ENCODE data around the gene TANC1. TPM values are rescaled to one million over a fixed set of nuclear protein-coding genes. Genes with fewer than 3 reads are reported as not detected.

TANC1 gene
- total RNA-seq, 2 donors from 2014 or later = 51.8 to 58.9 TPM

DNA sequence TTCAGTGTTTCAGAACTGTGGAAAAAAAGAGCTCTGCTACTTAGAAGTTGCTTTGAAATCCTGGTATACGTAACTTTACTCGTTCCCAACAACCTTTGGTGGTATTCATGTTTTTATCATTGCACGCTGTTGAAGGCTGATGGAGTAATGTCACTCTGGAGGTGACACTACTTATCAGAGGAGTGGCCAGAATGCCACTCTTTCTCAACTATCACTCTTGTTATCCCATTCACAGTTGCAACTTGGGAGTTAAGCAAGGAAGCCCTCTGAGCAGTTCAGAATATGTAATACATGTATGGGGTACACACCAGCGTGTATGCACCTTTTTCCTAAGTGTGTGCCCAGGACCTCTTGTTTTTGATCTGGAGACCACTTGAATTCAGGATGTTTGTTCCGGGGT, 53.6 kb downstream of the TANC1 start:
- H3K36me3 ChIP-seq = no peaks in the 10 kb centered on the region
- TF ChIP-seq CTCF (IDR thresholded peaks at IDR 0.05) = no peak
- peak overlapping the region in 1 of 2 donors; percentile 24 for H3K27ac ChIP-seq
- no peak overlapping the region for H3K4me3 ChIP-seq
- H3K9me3 ChIP-seq = no peaks in the 10 kb centered on the region
- H3K4me1 ChIP-seq = peaks cover 0 to 46% of the 10 kb centered on the region in 2 donors
- H3K27me3 ChIP-seq = no peaks in the 10 kb centered on the region
- no peak for DNase-seq (ENCODE audit: low spot score)

DNA sequence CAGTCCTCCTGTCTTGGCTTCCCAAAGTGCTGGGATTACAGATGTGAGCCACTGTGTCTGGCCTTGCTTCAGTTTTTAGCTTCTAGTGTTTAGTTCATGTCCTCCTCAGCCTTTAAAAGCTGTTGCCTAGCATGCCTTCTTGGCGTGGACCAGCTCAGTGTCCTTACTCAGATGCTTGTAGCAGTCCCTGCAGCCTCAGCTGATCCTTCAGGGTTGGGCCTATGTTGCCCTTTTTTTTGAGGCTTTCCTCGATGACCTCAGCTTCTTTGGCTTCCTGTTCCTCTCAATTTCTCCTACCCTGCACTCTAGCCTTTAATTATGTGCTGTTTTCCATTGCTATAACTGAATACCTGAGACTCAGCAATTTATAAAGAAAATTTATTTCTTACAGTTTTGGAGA, 57.7 kb downstream of the TANC1 start:
- Histone ChIP-seq H3K4me1 (peaks cover 0 to 57% of the 10 kb centered on the region in 2 donors), H3K27me3 (no peaks in the 10 kb centered on the region), H3K27ac (peak overlapping the region in 1 of 2 donors; percentile 11), H3K9me3 (no peaks in the 10 kb centered on the region), H3K4me3 (no peak overlapping the region), H3K36me3 (no peaks in the 10 kb centered on the region)
- no peak for TF ChIP-seq CTCF (IDR thresholded peaks at IDR 0.05)
- DNase-seq (ENCODE audit: low spot score) = no peak

DNA sequence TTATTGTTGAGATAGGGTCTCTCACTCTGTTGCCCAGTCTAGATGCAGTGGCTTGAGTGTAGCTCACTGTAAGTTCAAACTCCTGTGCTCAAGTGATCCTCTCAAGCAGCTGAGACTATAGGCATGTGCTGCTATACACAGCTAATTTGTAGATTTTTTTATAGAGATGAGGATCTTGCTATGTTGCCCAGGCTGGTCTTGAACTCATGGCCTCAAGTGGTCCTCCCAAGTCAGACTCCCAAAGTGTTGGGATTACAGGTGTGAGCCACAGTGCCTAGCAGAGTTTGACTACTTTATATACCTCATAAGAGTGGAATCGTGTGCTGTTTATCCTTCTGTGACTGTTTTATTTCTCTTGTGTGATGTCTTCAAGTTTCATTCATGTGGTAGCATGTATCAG, 60.3 kb downstream of the TANC1 start:
- Histone ChIP-seq H3K36me3 (no peaks in the 10 kb centered on the region), H3K4me3 (no peak overlapping the region), H3K27me3 (no peaks in the 10 kb centered on the region), H3K27ac (peak overlapping the region in 1 of 2 donors; percentile 8), H3K9me3 (no peaks in the 10 kb centered on the region), H3K4me1 (peaks cover 0 to 67% of the 10 kb centered on the region in 2 donors)
- DNase-seq (ENCODE audit: low spot score) = no peak
- TF ChIP-seq CTCF (IDR thresholded peaks at IDR 0.05) = no peak

DNA sequence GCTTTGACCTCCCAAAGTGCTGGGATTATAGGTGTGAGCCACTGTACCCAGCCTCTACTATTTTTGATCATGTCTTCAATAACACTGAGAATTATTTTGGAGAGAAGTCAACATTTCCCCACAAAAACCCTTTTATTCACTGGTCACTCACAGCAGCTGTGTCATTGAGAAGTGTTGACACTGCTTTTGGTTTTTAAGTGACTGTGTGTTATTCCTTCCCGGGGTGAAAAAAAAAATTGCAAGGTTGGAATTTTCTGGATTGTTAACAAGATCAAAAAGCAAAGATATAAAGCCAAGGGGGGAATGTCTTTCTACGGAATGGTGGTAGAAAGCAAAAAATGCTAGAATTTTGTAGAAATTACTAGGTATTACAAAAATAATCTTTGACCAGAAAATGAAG, 61.5 kb downstream of the TANC1 start:
- peaks cover 0 to 65% of the 10 kb centered on the region in 2 donors for H3K4me1 ChIP-seq
- peak overlapping the region; percentile 78 to 84 for H3K27ac ChIP-seq
- TF ChIP-seq CTCF (IDR thresholded peaks at IDR 0.05) = no peak
- no peak for DNase-seq (ENCODE audit: low spot score)
- H3K36me3 ChIP-seq = no peaks in the 10 kb centered on the region
- H3K9me3 ChIP-seq = no peaks in the 10 kb centered on the region
- H3K27me3 ChIP-seq = no peaks in the 10 kb centered on the region
- H3K4me3 ChIP-seq = no peak overlapping the region

DNA sequence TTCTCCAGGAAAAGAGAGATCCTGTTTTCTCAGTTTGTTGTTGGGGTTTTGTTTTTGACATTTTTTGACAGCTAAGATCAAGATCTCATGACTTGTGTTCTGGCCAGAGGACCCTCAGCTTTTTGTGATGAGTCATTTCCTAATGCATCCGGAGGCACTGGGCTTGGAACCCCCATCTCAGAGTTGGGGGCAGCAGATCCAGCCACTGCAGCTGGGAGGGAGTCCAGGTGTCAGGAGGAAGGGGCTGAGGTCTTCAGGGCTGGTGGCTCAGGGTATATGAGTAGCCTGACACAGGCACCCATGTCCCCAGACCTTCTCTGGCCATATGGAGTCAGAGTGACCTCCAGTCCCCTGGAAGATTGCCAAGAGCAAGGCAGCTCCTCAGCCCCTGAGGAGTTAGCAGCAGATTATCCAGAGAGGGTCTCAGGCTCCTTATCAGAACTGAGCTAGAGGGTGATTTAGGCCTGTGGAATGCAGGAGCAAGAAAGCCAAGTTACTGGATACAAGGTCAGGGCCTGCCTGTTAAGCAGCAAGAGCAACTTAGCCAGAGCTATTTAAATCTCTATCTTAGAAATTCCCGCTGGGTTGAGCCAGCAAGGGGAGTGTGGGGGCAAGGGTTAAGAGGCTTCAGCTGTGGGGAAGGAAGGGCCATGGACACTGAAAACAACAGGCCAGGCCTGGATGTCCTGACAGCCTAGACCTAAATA, 62.4 kb downstream of the TANC1 start:
- H3K36me3 ChIP-seq = no peaks in the 10 kb centered on the region
- peak; percentile 74 for DNase-seq (ENCODE audit: low spot score)
- no peaks in the 10 kb centered on the region for H3K27me3 ChIP-seq
- H3K4me1 ChIP-seq = peaks cover 0 to 66% of the 10 kb centered on the region in 2 donors
- H3K27ac ChIP-seq = peak overlapping the region; percentile 78 to 84
- TF ChIP-seq CTCF (IDR thresholded peaks at IDR 0.05) = no peak
- no peak overlapping the region for H3K4me3 ChIP-seq
- no peaks in the 10 kb centered on the region for H3K9me3 ChIP-seq

DNA sequence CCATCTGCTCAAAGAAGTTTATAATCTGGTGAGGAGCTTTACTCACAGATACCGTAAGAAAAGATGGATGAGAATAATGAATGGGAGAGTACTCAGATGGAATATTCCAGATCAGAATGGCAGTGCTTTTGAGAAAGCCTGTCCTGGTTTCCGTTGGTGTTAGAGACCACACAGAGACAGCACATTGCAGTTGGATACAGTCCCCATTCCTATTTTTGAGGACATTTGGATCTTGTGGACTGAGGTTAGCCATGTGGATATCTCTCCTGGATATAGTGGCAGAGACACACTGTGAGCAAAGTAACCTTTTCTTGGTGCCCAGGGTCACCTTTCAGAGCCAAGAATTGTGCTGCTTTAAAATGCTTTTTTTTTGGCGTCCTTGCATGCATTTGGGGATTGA, 63.7 kb downstream of the TANC1 start:
- Histone ChIP-seq H3K4me3 (no peak overlapping the region), H3K27ac (peak overlapping the region; percentile 78 to 84), H3K27me3 (no peaks in the 10 kb centered on the region), H3K36me3 (no peaks in the 10 kb centered on the region), H3K9me3 (no peaks in the 10 kb centered on the region), H3K4me1 (peaks cover 0 to 62% of the 10 kb centered on the region in 2 donors)
- DNase-seq (ENCODE audit: low spot score) = no peak
- TF ChIP-seq CTCF (IDR thresholded peaks at IDR 0.05) = no peak

Data from right atrium auricular region (tissue), 2 donors.